Suprapubic skin (tissue), 4 donors: ENCODE measurements around the gene SETBP1.

Experiments
- CTCF ChIP-seq, 2 donors: fragments of 200-600 bp in 1 of 2; fragments of 450-650 bp in 1 of 2; sonication (generic) in 1 of 2; IDR thresholded peaks; one replicate each; pipeline ENCODE4 v1.5.1; 2016 to 2019; ENCODE audit warnings: antibody characterized with exemption in 2 of 2, mild to moderate bottlenecking in 1 of 2, moderate library complexity in 1 of 2
- EP300 ChIP-seq: sonication (generic); formaldehyde crosslinking; IDR thresholded peaks from one replicate; pipeline ENCODE4 v1.6.1; 2017; ENCODE audit warnings: antibody characterized with exemption
- POLR2A ChIP-seq, 2 donors: fragments of 450-650 bp; IDR thresholded peaks; one replicate each; pipeline ENCODE4 v1.6.1; 2017; ENCODE audit warnings: antibody characterized with exemption in 2 of 2, mild to moderate bottlenecking in 2 of 2, moderate library complexity in 2 of 2
- POLR2AphosphoS5 ChIP-seq, 3 donors: sonication (generic); formaldehyde crosslinking; IDR thresholded peaks; one replicate each; pipeline ENCODE4 v1.6.1; 2017; ENCODE audit warnings: antibody characterized with exemption in 3 of 3

GRCh38 chr18:44730803-44731529 is 50.3 kb downstream of the SETBP1 start:
- TF ChIP-seq POLR2AphosphoS5 (IDR thresholded peaks at IDR 0.05): no peak
- no peak for TF ChIP-seq CTCF (IDR thresholded peaks at IDR 0.05)
- TF ChIP-seq POLR2A (IDR thresholded peaks at IDR 0.05): no peak
- TF ChIP-seq EP300: no peak
